Activated T-cell treated with anti-CD3 and anti-CD28 coated beads for 24 hours (primary cell): Measurements from ENCODE around the gene AMZ1.

Experiments
- DNase-seq: peaks from one replicate; pipeline ENCODE4 v3.0.0-alpha.2; 2020; ENCODE audit warnings: low read depth

AMZ1 gene

DNA sequence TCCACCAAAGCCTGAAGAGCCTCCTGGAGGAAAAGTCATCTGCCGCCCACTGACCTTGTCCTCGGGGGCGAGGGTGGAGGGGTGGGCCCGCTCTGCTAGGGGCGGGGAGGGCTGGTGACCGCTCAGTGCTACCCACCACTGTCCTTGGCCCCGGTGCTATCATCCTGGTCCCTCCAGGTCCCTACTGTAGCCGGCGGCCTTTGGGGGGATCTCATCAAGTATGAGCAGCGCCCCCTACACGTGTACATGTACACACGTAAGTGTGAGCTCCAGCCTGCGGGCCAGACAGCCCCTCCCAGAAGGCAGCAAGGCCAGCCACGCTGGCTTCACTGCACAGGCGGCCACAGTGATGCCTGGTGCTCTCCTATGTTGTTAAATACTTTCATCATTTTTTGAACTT lies 36.7 kb upstream of the AMZ1 start:
- no peak for DNase-seq

DNA sequence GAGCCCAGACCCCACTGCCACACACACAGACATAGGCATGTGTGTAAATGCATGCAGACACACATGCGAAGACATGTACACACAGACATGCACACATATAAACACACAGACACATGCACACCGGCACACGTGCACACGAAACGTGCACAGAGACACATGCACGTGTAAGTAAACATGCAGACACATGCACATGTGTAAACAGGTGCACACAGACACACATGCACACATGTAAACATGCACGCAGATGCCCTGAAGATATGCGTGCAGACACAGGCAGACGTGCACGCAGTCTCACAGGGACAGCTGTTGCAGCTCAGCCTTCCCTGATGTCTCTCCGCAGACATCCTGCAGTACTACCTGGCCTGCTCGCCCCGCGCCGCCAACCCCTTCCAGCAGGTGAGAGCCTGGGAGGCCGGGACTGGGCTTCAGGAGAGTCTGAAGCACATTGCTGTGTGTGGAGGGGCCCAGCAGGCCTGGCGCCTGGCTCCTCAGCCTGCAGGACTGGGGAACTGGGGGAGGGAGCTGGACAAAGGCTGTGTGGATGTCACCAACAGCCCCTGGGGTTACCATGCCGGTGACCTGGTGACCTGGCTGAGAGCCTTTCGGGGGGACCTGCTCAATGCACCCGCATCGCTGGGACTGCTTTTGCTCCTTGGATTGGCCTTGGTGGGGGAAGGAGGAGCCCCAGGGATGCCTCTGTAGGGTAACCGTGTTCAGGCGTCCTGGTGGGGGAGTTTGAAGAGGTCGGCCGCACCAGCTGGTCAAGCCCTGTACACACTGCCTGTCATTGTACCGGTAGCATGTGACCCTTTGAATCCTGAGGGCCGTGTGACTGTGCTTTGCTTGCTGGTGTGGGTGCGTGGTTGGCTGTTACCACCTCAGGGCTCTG lies 35.9 kb upstream of the AMZ1 start:
- DNase-seq, result no peak

DNA sequence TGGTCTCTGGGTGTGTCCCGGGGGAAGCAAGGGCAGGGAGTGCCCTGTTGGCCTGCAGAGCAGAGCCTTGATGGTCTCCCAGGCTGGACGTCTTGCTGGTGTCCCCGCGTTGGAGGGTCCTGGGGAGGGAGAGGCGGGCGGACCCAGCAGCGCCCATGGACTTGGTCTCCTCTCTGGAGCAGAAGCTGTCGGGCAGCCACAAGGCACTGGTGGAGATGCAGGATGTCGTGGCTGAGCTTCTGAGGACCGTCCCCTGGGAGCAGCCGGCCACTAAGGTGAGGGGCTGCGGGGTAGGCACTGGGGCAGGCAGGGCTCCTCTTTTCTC lies 35.3 kb upstream of the AMZ1 start:
- DNase-seq, result no peak

DNA sequence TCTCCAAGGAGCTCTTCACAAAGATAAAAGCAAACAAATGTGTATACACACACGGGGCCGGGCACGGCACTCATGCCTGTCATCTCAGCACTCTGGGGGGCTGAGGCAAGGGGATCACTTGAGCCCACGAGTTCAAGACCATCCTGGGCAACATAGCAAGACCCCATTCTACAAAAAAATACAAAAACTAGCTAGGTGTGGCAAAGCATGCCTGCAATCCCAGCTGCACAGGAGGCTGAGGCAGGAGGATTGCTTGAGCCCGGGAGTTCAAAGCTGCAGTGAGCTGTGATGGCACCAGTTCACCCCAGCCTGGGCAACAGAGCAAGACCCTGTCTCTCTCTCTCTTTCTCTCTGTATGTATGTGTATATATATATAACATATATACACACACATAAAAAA lies 33.9 kb upstream of the AMZ1 start:
- no peak for DNase-seq

DNA sequence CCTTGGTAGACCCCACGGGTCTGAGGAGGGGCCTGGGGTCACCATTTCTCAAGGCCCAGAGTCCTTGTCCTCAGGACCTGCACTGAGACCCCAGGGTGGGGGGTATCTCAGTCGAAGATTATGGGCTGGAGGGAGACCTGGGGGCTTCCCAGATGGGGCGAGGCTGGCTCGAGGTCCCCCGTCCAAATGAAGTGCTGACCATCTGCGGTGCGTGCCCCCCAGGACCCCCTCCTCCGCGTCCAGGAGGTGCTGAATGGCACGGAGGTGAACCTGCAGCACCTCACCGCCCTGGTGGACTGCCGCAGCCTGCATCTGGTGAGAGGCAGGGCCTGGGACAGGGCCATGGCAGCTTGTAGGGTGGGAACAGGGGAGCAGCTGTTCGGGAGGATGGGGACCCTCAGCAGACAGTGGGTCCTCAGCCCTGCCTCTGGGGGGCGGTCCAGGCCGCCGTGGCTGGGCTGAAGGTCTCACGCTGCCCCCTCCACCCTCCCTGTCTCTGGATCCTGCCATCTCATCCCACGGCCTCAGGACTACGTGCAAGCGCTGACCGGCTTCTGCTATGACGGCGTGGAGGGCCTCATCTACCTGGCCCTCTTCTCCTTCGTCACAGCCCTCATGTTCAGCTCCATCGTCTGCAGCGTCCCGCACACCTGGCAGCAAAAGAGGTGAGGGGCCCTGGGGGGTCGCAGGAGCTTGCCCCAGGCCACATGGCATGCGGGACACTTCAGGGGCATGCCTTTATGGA lies 32.0 kb upstream of the AMZ1 start:
- DNase-seq, result no peak

DNA sequence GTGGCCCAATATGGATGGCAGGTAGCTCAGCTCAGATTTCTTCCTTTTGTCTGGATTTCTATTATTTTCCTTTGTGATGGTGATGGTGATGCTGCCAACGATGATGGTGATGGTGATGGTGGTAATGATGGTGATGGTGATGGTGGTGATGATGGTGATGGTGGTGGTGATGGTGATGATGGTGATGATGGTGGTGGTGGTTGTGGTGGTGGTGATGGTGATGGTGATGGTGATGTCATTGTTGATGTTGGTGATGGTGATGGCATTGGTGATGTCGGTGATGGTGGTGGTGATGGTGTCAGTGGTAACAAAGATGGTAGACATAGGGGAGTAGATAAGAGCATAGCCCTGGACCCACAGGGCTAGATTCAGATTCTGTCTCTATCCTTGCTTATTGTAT lies 30.8 kb upstream of the AMZ1 start:
- DNase-seq, result no peak

DNA sequence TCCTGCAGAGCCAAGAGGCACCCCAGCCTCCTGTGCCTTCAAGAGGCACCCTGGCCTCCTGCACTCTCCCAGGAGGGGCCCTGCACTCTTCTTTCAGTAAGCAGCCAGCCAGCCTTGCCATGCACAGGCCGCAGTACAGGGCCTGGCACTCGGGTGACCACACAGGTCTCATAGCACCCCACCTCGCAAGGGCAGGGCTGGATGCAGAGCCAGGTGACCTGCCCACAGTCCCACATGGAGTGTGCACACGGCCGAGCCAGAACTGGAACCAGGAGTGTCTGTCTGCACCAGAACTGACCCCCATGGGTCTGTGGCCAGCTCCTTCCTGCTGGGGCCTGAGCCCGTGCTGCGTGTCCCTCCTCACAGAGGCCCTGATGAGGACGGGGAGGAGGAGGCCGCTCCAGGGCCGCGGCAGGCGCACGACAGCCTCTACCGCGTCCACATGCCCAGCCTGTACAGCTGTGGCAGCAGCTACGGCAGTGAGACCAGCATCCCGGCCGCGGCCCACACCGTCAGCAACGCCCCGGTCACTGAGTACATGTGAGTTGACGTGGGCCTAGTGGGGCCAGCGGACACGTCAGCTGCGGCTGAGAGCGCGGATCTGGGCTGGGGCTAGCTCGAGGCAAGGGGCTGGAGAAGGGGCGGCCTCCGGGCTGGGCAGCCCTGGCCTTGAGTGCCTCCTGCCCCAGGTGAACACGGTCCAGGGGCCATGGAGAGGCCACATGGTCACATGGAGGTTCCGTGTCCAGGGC lies 29.9 kb upstream of the AMZ1 start:
- DNase-seq, result no peak

DNA sequence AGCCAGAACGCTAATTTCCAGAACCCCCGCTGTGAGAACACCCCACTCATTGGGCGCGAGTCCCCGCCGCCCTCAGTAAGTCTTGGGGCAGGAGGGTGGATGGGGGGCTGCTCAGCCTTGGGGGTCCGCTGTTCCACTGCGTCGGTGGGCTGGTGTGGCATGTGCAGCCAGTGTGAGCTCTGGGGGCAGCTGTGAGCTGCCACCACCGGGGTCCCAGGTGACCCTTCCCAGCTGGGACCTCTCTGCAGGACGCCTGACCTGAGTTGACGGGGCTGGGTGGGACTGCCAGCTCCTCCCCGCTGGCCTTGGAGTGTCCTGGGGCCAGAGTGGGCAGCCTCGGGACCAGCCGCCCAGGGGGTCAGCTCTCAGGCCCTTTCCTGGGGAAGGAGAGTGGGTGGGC lies 29.1 kb upstream of the AMZ1 start:
- DNase-seq, result no peak

DNA sequence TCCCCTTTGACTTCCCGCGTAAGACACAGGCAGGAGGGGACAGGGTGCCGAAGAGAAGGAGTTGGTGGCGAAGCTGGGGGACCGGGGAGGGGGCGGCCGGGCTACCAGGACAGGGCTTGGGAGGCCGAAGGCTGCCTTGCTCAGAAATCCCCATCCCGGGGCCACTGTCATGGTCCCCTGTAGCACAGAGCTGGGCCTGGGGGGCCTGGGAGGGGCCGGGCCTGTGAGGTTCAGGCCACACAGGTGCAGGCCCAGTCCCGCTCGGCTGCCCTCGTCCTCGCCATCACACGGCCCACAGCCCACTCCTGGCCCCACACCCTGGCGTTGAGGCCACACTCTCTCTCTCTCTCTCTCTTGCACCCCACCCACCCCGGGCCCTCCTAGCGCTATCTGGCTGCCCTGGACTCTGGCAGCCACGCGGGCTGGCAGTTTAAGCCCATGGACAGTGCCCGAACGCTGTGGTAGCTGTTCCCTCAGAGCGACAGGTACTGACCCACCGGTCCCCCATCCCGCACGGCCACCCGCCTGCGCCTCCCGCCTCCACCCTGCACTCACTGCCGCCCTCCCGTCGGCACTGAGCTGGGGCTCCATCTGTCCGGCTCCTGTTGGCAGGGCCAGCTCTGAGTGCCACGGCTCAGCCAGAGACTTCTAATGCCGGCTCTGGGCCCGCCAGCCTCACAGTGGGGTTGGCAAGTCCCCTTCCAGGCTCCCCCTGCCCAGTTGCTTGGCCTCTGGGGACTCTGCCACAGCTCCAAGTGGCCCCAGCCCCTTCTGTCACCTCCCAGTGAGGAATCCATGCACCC lies 28.2 kb upstream of the AMZ1 start:
- DNase-seq, result no peak

DNA sequence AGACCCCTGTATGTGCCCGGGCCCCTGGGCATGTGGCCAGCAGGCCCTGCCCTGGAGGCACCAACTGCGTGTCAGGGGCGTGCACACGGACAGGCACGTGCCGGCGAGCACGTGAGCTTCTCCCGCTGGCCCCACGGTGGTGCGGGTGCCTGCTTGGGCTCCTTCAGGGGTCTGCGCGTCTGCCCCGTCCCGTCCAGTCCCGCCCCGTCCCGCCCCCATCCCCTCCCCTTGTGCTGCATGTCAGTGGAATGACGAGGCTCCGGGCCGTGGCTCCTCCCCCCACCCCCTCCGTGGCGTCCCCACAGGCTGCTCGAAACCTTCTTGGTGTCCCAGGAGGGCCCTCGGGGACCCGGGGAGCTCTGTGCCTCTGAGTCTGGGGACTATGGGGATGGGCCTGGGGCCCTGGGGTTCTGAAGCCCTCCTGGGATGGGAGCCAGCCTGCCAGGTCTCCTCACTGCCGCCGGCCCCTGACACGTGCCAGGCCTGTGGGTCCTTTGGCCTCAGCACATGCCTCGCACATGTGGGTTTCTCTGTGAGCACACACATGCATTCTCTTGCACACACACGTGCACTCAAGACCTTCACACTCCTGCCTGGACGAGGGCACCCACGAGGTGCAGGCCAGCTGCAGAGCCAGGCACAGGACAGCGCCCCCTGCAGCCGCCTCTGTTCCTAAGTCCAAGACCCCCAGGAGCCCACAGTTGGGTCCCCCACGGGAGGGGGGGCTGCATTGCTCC lies 27.5 kb upstream of the AMZ1 start:
- no peak for DNase-seq

DNA sequence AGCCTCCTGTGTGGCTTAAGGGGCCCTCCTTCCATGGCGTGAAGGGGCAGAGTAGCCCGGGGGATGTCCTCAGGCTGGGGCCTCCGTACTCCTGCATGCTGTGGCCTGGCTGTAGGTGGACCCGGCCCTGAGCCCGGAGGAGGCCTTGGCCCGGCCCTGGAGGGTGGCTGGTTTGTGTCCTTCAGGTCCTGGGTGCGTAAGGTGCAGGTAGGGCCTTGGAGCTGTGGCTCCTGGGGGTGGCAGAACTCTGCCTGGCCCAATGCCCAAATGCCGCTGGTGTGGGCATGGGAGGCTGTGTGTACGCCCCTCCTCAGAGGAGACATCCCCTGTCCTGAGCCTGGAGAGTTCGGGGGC lies 26.9 kb upstream of the AMZ1 start:
- no peak for DNase-seq

DNA sequence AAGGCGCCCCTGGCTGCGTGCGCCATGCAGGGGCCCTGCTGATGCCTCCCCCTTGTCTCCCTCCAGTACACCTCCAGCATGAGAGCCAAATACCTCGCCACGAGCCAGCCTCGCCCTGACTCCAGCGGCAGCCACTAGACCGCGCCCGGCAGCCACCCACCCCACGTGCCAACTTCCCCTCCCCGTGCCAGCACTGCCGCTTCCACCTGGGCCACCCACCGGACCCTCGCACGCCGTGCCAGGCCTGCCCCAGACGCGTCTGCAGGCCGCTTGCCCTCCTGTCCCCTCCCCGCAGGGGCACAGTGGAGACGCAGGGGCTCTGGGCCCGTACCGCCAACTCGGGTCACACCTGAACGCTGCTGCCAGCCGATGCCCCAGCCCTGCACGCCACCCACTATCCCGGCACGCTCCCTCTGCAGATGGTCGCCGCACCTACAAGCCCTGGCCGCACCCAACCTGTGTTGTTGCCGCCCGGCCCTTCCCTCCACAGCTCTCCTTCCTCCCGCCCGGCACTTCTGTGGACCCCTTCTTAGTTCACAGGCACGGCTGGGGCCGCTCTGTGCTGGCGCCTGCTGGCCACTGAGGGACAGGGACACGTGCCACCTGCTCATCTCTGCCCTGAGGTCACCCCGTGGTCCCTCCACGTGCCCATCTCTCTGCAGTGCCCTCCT lies 26.3 kb upstream of the AMZ1 start:
- DNase-seq, result no peak

DNA sequence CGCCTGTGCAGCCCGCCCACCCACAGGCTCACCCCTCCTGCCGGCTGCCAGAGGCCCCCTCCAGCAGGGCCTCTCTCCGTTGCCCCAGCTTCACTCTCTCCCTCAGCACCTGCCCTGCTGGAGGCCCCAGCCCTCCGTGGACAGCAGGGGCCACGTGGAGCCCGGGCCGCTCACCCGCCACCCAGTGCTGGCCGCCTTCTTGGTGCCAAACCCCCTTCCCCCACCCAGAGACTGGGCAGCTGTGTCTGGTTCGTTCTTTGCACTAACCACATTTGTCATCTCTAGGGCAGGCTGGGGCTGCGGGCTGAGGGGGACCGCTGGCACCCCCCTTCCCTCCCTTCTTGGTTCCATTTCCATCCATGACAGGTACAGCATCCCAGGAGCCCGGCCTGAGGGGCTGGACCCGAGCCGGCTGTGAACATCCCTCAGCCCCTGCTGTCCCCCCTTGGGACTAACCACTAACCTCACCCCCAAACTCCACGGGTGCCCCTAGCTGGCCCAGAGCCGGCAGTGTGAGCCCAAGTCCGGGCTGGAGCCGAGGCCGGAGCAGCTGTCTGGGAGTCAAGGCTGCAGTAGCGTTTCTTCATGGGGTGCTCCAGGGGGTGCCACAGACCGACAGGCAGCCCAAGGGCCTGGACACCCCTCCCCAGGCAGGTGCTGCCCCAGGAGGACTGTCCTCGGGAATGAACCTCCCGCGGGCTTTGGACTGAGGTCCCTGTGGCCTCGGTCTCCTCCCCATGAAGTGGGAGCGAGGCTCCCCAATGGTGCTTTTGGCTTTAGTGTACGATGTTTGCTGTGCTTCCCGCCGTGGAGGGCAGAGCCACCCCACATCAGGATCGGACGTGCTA lies 25.5 kb upstream of the AMZ1 start:
- no peak for DNase-seq

DNA sequence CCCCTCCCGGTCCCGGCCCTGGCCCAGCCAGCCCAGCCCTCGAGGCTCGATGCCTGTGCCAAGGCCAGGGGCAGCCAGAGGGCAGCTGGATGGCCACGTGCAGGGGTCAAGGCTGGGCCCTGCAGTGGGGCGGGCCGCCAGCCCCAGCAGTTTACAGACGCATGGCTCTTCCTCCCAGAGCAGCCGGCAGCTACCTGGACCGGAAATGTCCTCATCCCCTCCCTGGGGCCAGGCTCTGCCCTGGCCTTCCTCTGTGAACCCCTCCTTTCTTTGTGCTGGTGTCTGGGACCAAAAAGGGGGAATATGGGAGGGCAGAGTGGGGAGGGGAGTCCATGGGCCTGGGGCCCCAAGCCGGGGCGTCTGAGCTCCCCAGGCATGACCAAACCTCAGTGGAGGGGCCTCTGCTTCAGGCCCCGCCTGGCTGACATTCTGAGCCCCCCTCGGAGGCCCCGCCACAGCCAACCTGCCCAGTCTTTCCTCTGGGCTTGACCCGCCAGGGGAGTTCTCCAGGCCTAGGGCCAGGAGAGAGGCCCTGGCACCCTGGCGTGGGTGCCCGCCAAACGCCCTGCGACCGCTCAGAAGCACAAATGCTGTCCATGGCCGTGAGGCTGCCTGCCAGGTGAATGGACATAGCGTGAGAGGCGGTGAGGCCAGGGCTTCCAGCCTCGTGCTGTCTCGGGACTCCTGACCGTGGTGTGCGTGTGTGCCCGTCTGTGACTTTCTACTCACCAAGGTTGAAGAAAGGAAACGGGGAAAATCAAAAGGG lies 24.7 kb upstream of the AMZ1 start:
- DNase-seq, result no peak

DNA sequence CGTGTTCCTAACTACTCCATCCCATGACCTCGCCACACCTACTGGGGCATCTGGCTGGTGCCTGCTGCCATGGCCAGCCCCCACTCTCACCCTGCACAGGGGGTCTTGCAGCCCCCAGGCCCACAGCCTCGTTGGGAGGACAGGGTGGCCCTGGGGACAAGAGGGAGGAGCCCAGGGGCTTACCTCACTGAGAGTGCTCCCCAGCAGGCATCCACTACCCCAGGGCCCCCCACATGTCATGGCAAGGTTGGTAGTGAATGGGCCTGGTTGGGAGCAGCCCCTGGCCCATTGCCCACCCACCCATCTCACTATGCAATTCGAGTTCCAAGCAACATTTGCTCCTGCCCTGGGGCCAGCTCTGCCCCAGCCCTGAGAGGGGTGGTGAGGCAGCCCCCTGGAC lies 24.0 kb upstream of the AMZ1 start:
- DNase-seq, result no peak

DNA sequence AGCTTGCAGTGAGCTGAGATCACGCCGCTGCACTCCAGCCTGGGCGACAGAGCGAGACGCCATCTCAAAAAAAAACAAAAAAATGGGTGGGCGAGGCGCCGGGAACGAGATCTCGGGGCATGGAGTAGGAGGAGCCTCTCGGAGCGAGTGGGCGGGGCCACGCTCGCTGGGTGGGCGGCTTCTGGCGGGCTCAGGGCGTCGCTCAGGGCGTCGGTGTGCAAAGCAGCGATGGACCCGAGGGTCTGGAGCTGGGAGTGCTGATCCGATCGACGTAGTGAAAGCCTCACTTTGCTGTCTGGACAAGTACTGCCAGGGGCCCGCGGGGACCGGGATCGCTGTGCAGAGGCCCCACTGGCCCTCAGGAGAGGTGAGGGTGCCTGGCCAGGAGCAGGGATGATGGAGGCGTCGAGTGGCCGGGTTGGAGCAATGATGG lies 22.6 kb upstream of the AMZ1 start:
- no peak for DNase-seq

DNA sequence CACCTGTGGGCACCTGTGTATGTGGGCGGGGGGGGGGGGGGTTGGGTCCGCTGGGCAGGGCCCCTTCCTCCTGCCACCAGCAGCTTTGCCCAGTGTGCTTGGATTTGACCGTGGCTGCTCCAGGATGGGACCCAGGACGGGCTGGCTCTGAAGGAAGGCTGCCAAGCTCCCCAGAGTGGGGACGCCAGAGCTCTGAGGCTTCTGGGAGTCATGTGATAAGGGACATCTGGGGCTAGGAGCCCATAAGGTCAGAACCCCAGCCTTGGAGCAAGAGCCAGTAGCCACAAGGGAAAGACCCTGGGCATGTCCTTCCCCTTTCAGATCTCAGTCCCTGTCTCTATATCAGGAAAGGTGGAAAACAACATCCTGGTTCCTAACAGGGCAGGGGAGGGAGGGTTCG lies 21.8 kb upstream of the AMZ1 start:
- no peak for DNase-seq

DNA sequence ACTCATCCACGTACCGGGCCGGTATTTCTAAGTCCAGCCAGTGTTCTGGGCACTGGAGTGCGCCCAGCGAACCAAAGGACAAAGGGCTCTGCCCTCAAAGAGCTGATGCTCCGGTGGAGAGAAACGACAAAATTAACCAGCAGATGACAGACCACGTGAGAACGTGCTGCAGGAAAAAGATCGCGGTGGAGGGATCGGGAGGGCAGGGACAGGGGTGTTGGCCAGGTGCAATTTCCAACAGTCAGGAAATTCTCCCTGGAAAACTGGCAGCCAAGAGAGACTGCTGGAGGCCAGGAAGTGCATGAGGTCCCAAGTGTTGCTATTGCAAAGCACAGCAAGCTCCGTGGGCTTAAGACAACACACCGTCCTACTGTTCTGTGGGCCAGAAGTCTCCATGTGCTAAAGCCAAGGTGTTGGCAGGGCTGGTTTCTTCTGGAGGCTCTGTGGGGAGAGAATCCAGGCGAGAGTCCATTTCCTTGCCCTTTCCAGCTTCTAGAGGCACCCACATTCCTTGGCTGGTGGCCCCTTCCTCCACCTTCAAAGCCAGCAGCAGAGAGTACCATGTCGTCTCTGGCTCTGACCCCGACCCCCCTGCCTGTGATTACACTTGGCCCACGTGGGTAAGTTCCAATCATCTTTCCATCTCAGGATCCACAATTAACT lies 21.3 kb upstream of the AMZ1 start:
- DNase-seq, result no peak

DNA sequence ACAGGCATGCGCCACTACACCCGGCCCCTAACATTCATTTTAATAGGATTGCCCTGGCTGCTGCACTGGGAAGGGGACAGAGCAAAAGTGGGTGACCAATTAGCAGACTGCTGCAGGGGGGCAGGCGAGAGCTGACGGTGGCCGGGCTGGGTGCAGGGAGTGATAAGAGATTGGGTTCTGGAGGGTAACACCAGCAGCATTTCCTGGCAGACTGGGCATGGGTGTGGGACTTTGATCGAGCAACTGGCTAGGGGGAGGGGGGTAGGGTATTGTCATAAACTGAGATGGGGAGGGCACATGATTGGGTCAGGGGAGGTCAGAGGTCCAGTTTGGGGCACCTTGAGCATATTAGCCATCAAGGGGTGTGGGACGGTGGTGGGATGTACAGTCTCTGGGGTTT lies 20.2 kb upstream of the AMZ1 start:
- DNase-seq, result no peak
